22Rv1 (cell line): ENCODE results near the gene GNAT2.

ENCODE experiments used
- H3K27ac ChIP-seq: fragments of 450-650 bp; 2 replicates; pipeline ENCODE4 v1.5.1; 2017
- ZFX ChIP-seq: fragments of 450-650 bp; IDR thresholded peaks from 2 replicates; pipeline ENCODE4 v1.6.1; 2017; ENCODE audit warnings: antibody characterized with exemption, borderline replicate concordance
- TF ChIP-seq, protein P1 (sequence below): fragments of 450-650 bp; IDR thresholded peaks from 2 replicates; pipeline ENCODE4 v1.5.1; 2017; ENCODE audit warnings: mild to moderate bottlenecking

The GNAT2 gene

DNA sequence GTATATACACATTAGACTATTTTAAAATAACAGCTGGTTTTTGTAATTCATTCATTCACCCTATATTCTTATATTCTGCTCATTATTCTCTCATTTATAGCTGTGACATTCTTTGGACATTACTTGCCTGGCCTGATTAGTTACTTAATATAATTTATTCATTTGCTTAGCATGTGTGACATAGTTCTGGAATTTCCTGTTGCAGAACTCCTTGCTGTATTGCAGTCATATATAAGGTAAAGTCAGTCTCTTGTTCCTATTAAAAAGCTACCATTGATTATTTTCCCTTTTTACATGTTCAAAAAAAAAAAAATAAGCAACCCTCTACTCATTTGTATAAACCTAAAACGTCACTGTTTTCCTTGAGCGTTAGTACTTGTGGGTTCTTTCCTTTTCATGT is 23.9 kb downstream of the GNAT2 start:
- no peak for TF ChIP-seq ZFX
- TF ChIP-seq, protein P1, sequence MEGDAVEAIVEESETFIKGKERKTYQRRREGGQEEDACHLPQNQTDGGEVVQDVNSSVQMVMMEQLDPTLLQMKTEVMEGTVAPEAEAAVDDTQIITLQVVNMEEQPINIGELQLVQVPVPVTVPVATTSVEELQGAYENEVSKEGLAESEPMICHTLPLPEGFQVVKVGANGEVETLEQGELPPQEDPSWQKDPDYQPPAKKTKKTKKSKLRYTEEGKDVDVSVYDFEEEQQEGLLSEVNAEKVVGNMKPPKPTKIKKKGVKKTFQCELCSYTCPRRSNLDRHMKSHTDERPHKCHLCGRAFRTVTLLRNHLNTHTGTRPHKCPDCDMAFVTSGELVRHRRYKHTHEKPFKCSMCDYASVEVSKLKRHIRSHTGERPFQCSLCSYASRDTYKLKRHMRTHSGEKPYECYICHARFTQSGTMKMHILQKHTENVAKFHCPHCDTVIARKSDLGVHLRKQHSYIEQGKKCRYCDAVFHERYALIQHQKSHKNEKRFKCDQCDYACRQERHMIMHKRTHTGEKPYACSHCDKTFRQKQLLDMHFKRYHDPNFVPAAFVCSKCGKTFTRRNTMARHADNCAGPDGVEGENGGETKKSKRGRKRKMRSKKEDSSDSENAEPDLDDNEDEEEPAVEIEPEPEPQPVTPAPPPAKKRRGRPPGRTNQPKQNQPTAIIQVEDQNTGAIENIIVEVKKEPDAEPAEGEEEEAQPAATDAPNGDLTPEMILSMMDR, result no peak
- no peak overlapping the region for H3K27ac ChIP-seq

DNA sequence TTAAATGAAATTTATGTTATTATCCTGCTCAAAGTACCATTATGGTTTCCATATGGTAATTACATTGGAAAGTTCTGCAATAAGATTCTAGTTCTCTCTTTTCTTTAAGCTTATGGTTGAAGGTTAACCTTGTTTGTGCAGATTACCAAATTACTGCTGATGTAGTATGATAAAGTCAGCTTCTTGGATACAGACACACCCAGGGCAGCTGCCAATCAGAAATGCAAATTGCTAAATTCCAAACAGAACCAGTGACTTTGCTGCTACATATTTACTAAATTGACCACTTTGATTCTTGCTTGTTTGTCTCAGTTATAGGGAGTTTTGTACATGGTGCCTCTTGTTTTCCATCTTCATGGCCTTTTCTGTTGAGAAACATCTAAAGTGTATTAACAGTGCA is 26.5 kb downstream of the GNAT2 start:
- no peak for TF ChIP-seq ZFX
- TF ChIP-seq, protein P1, result no peak
- H3K27ac ChIP-seq, result no peak overlapping the region

DNA sequence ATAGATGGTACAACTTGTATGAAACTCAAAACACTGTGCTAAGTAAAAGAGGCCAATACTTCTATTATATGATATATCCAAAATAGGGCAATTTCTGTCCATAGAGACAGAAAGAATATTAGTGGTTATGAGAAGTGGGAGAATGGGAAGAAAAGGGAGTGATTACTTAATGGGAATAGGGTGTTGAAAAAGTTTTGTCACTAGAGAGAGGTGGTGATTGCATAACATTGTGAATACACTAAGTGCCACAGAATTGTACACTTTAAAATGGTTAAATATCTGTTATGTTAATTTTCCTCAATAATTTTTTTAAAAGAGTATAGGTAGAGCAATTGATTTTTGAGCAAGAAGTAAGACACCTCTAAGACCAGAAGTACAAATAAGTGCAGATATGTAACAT is 29.7 kb downstream of the GNAT2 start:
- TF ChIP-seq, protein P1, result no peak
- no peak for TF ChIP-seq ZFX
- no peak overlapping the region for H3K27ac ChIP-seq

DNA sequence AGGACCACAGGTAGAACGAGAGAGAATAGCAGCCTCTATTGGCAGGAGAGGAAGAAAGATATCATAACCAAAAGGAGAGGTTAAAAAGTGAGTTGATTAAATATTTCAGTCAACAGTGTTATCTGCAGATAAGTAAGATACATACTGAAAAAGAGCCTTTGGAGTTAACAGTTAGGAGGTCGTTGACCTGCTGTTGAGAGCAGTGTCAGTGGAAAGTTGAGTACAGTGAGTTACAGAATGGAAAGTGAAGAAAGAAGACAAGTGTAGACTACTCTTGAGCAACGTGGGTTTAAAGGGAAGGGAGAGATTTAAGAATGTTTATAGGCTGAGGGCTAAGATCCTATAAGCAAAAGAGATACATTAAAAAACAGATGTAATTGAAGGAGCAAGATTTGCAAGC is 30.2 kb downstream of the GNAT2 start:
- TF ChIP-seq, protein P1, result no peak
- TF ChIP-seq ZFX, result no peak
- no peak overlapping the region for H3K27ac ChIP-seq

DNA sequence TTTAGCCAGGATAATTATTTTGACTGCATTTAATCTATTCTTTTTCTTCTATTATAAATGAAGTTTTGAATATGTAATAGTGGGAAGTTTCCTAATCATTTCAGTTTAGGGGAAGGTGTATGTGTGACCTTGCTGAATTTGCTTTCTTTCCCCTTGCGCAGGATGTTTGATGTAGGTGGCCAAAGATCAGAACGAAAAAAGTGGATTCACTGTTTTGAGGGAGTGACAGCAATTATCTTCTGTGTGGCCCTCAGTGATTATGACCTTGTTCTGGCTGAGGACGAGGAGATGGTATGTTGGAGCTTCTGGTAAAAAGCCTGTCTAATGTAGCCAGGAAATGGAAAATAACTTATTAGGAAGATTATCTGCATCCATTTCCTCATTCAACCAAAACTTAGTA is 33.4 kb downstream of the GNAT2 start:
- TF ChIP-seq, protein P1, result no peak
- TF ChIP-seq ZFX, result no peak
- no peak overlapping the region for H3K27ac ChIP-seq

DNA sequence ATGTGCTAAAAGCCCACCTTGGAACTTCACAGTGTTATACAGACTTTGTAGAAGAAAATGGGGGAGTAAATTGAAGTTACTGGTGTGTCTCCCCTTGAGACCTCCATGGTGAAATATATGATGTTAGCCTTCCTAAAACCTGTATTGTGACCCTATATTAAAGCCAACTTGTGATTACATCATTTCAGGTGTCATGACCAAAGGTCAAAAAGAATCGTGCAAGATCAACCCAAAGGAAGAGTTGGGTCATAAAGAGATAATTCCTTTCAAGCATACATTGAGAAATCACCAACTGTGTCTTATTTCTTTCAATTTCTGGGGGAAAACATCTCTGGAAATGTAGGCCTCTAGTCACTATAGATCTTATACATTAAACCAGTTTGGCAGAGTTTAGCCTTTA is 34.6 kb downstream of the GNAT2 start:
- no peak overlapping the region for H3K27ac ChIP-seq
- TF ChIP-seq, protein P1, result no peak
- no peak for TF ChIP-seq ZFX

DNA sequence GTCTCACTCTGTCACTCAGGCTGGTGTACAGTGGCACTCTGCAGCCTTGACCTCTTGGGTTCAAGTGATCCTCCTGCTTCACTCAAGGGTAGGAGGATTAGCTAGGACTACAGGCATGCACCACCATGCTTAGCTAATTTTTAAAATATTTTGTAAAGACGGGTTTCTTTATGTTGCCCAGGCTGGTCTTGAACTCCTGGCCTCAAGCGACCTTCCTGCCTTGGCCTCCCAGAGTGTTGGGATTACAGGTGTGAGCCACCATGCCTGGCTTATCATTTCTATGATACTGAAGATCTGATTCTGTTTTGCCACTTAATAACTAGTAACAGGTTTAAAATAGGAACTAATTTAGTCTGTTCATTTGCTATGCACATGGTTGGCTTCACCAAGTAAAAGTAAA is 37.4 kb downstream of the GNAT2 start:
- no peak overlapping the region for H3K27ac ChIP-seq
- TF ChIP-seq, protein P1, result no peak
